B cell (primary cell): ENCODE data around the gene SLC9A9. TPM values are rescaled to one million over a fixed set of nuclear protein-coding genes. Genes with fewer than 3 reads are reported as not detected.

ENCODE experiments used
- ATAC-seq: fragments of 200-7000 bp; cut with Tn5 transposase; one replicate; pipeline ENCODE4 v1.10.0; 2021; ENCODE audit warnings: low read depth, mild to moderate bottlenecking, moderate number of reproducible peaks, moderate library complexity
- CTCF ChIA-PET: fragments of 350-600 bp; sonication (Branson Sonifier 250); formaldehyde crosslinking; loops from one replicate; lab custom pipeline; 2021; ENCODE audit warnings: antibody characterized with exemption, inconsistent platforms; lab: Charles Lee
- POLR2A ChIA-PET: fragments of 350-600 bp; sonication (Branson Sonifier 250); formaldehyde crosslinking; loops from one replicate; lab custom pipeline; 2021; ENCODE audit warnings: antibody characterized with exemption; lab: Charles Lee
- DNase-seq: peaks from one replicate; pipeline ENCODE4 v3.0.0; 2013
- H2AFZ ChIP-seq: 2 replicates; pipeline ENCODE4 v1.6.1; 2012; ENCODE audit warnings: mild to moderate bottlenecking, low read depth, low read length; ENCODE audit not compliant: insufficient read depth, poor library complexity, severe bottlenecking
- H3K27ac ChIP-seq, 2 donors: 1 replicate in 1 of 2; 2 replicates in 1 of 2; pipeline ENCODE4 v1.5.1; 2012 to 2013; ENCODE audit warnings: low read length in 2 of 2, mild to moderate bottlenecking in 2 of 2, moderate library complexity in 1 of 2
- H3K27me3 ChIP-seq, 4 experiments: fragments of 200-600 bp in 1 of 4; sonication (generic) in 1 of 4; replicated peaks in 1 of 4; 1 replicate in 2 of 4; 2 replicates in 2 of 4; pipeline versions ENCODE4 v1.6.1 to v1.7.0; 2013 to 2016; ENCODE audit warnings: low read length in 3 of 4, mild to moderate bottlenecking in 2 of 4, mixed read lengths in 1 of 4, moderate library complexity in 1 of 4; ENCODE audit not compliant: insufficient read depth in 4 of 4, control insufficient read depth in 3 of 4; ENCODE audit errors: control extremely low read depth in 1 of 4
- H3K36me3 ChIP-seq, 2 experiments: replicated peaks in 1 of 2; 1 replicate in 1 of 2; 2 replicates in 1 of 2; pipeline versions ENCODE4 v1.6.1 to v1.7.1; 2013; ENCODE audit warnings: low read length in 1 of 2; ENCODE audit not compliant: insufficient read depth in 2 of 2, control insufficient read depth in 1 of 2; ENCODE audit errors: control extremely low read depth in 1 of 2, extremely low read depth in 1 of 2
- H3K4me1 ChIP-seq, 2 donors: fragments of 200-600 bp in 1 of 2; sonication (generic) in 1 of 2; 1 replicate in 1 of 2; 2 replicates in 1 of 2; pipeline versions ENCODE4 v1.5.1 to v1.6.1; 2013 to 2017; ENCODE audit warnings: low read length in 2 of 2; ENCODE audit not compliant: control insufficient read depth in 2 of 2, insufficient read depth in 2 of 2
- H3K4me2 ChIP-seq: replicated peaks from 2 replicates; pipeline ENCODE3; 2012; ENCODE audit warnings: mild to moderate bottlenecking, low read depth, low read length; ENCODE audit not compliant: poor library complexity, severe bottlenecking
- H3K4me3 ChIP-seq, 5 experiments: fragments of 200-600 bp in 1 of 5; sonication (generic) in 1 of 5; 1 replicate in 3 of 5; 2 replicates in 2 of 5; pipeline versions ENCODE4 v1.5.1 to v1.7.0; 2011 to 2016; ENCODE audit warnings: low read length in 4 of 5, mild to moderate bottlenecking in 4 of 5, low read depth in 2 of 5, control low read depth in 1 of 5, moderate library complexity in 1 of 5; ENCODE audit not compliant: insufficient read depth in 1 of 5; ENCODE audit errors: control extremely low read depth in 1 of 5, extremely low read depth in 1 of 5
- H3K79me2 ChIP-seq: fragments of 200-600 bp; sonication (generic); one replicate; pipeline ENCODE4 v1.6.0; 2016; ENCODE audit warnings: low read length; ENCODE audit not compliant: control insufficient read depth, insufficient read depth
- H3K9ac ChIP-seq: fragments of 200-600 bp; sonication (generic); 2 replicates; pipeline ENCODE4 v1.6.1; 2017; ENCODE audit warnings: mild to moderate bottlenecking, low read length, moderate library complexity
- H3K9me3 ChIP-seq, 3 donors: one replicate each; pipeline versions ENCODE4 v1.6.1 to v1.7.1; 2013; ENCODE audit warnings: low read length in 2 of 3; ENCODE audit not compliant: control insufficient read depth in 2 of 3, insufficient read depth in 1 of 3; ENCODE audit errors: control extremely low read depth in 1 of 3
- H4K20me1 ChIP-seq: 2 replicates; pipeline ENCODE4 v1.6.0; 2012; ENCODE audit warnings: mild to moderate bottlenecking, low read length; ENCODE audit not compliant: insufficient read depth, control insufficient read depth, poor library complexity, severe bottlenecking
- H3K27ac Mint-ChIP-seq: one replicate; pipeline ENCODE4 v1.8.0; 2021; ENCODE audit warnings: mixed read lengths
- H3K27me3 Mint-ChIP-seq: one replicate; pipeline ENCODE4 v1.8.0; 2021; ENCODE audit warnings: mixed read lengths
- H3K4me1 Mint-ChIP-seq: one replicate; pipeline ENCODE4 v1.8.0; 2021; ENCODE audit warnings: mixed read lengths
- H3K4me3 Mint-ChIP-seq: one replicate; pipeline ENCODE4 v1.8.0; 2021; ENCODE audit warnings: mixed read lengths
- H3K9me3 Mint-ChIP-seq: one replicate; pipeline ENCODE4 v1.8.0; 2022; ENCODE audit warnings: mixed read lengths; ENCODE audit not compliant: insufficient read depth
- EZH2 ChIP-seq: IDR thresholded peaks from 2 replicates; pipeline ENCODE4 v1.6.1; 2012; ENCODE audit warnings: borderline replicate concordance, low read depth, mild to moderate bottlenecking, moderate library complexity, low read length; ENCODE audit not compliant: insufficient read depth, poor library complexity, severe bottlenecking
- WGBS: methylation state at CpG from one replicate; pipeline ENCODE4 v1.1.5; 2013; ENCODE audit warnings: missing lambda C conversion rate; ENCODE audit not compliant: insufficient coverage; 5-methylcytosine and 5-hydroxymethylcytosine counted together
- intact Hi-C: fragments of 100-400 bp; cut with micrococcal nuclease; formaldehyde crosslinking; loops from one replicate; pipeline ENCODE4 v1.10.0; 2022
- polyA plus RNA-seq: library from polyadenylated mRNA; depleted of rRNA; stranded (reverse); fragments of >200 nt; gene quantifications from 2 replicates; pipeline ENCODE4 v1.2.3, GENCODE V29; 2012
- total RNA-seq, 2 donors: library from RNA; stranded (reverse); fragments of 120-200 nt in 1 of 2; gene quantifications; 1 replicate in 1 of 2; 2 replicates in 1 of 2; pipeline versions ENCODE4 v1.2.3 to v1.2.4, GENCODE V29; 2013 to 2022
- TF ChIP-seq, protein P1 (sequence below): fragments of 200-600 bp; IDR thresholded peaks from one replicate; pipeline ENCODE4 v1.8.0; 2022; ENCODE audit warnings: antibody characterized with exemption, mild to moderate bottlenecking

SLC9A9 gene
- total and polyA plus RNA-seq, 2 donors (not counting 1 experiment from before 2014, with no cell fraction given), result 7.7 to 17.3 TPM

DNA sequence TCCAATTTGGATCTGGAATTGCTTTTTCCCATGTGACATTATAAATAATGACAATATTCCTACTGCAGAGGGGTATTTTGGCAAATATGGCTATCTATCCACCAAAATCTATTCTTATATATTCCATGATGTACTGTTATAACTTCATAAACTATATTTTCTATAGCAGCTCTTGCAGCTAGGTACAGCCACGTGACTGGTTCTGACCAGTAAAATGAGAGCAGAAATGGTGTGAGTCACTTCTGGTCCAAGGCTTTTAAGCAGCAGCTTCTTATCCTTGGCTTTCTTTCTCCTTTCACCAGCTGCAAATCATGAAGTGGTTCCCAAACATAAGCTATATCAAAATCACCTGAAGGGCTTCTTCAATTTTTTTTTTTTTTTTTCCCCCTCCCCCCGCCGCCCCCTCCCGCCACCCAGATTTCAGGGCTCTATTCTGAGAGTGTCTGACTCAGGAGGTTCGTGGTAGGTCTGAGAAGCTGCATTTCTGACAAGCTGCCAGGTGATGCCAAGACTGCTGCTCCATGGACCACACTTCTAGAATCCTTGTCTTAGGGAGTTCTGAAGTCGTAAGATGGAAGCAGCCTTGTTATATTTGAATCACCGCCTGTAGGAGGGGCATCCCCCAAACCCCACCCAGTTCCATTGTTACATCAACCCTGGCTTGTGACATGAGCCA lies 371.2 kb downstream of the SLC9A9 start:
- intact Hi-C loops, result no loop called here
- H3K27ac Mint-ChIP-seq, result no peak overlapping the region

DNA sequence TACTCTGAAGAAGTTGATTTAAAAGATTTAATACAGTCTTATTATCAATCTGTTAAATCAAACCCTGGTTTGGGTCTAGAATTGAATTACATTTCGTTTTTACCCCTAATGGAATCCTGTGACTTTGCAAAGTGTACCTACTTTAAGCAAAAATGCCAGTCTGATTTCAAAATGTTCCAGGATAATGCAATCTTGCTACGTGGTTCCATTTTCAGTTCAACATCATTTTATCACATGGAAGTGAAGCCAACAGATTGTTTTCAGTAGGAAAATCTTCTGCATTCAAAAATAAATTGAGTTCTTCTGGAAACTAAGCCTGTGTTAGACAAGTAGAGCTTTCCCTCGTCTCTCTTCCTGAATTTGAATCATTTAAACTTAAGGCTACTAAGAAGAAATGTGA lies 372.3 kb downstream of the SLC9A9 start:
- ChIA-PET CTCF (no interaction called here), POLR2A (no interaction called here)
- intact Hi-C loops, result no loop called here
- no peak overlapping the region for H3K9ac ChIP-seq
- H3K4me2 ChIP-seq, result no peak overlapping the region
- no peak overlapping the region for H3K4me3 ChIP-seq
- H3K9me3 ChIP-seq, result no peaks in the 10 kb centered on the region
- Mint-ChIP-seq H3K9me3 (no peaks in the 10 kb centered on the region), H3K27me3 (no peaks in the 10 kb centered on the region), H3K4me1 (peaks cover 24% of the 10 kb centered on the region), H3K27ac (no peak overlapping the region), H3K4me3 (no peak overlapping the region)
- ATAC-seq (no peak), DNase-seq (no peak)
- no peaks in the 10 kb centered on the region for H3K27me3 ChIP-seq
- WGBS, result no CpG with 5 or more reads among the region's 3 CpGs
- no peaks in the 10 kb centered on the region for H3K36me3 ChIP-seq
- no peak overlapping the region for H2AFZ ChIP-seq
- no peaks in the 10 kb centered on the region for H4K20me1 ChIP-seq
- H3K4me1 ChIP-seq, result peaks cover 34 to 36% of the 10 kb centered on the region in 2 donors
- no peak for TF ChIP-seq EZH2
- TF ChIP-seq, protein P1, sequence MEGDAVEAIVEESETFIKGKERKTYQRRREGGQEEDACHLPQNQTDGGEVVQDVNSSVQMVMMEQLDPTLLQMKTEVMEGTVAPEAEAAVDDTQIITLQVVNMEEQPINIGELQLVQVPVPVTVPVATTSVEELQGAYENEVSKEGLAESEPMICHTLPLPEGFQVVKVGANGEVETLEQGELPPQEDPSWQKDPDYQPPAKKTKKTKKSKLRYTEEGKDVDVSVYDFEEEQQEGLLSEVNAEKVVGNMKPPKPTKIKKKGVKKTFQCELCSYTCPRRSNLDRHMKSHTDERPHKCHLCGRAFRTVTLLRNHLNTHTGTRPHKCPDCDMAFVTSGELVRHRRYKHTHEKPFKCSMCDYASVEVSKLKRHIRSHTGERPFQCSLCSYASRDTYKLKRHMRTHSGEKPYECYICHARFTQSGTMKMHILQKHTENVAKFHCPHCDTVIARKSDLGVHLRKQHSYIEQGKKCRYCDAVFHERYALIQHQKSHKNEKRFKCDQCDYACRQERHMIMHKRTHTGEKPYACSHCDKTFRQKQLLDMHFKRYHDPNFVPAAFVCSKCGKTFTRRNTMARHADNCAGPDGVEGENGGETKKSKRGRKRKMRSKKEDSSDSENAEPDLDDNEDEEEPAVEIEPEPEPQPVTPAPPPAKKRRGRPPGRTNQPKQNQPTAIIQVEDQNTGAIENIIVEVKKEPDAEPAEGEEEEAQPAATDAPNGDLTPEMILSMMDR, result no peak
- no peaks in the 10 kb centered on the region for H3K79me2 ChIP-seq
- H3K27ac ChIP-seq, result no peak overlapping the region

More for the DNA sequence above, 371.2 kb downstream of the SLC9A9 start:
- Histone ChIP-seq H3K36me3 (no peaks in the 10 kb centered on the region), H4K20me1 (no peaks in the 10 kb centered on the region), H3K27ac (no peak overlapping the region), H2AFZ (no peak overlapping the region), H3K27me3 (no peaks in the 10 kb centered on the region), H3K9me3 (no peaks in the 10 kb centered on the region), H3K79me2 (no peaks in the 10 kb centered on the region), H3K4me1 (peaks cover 23 to 29% of the 10 kb centered on the region in 2 donors), H3K9ac (no peak overlapping the region), H3K4me2 (no peak overlapping the region), H3K4me3 (no peak overlapping the region)
- ChIA-PET CTCF (interaction anchor here (0.5 to 1.2 kb wide), 4 partner anchors 36 to 198 kb away, joined by 3 to 4 read pairs (median 4); no protein-coding TSS in a partner anchor), POLR2A (interaction anchor here (0.7 kb wide), 1 partner anchor 52 kb away, joined by 4 read pairs; no protein-coding TSS in a partner anchor)
- TF ChIP-seq EZH2, result no peak
- TF ChIP-seq, protein P1, result no peak
- Mint-ChIP-seq H3K27me3 (no peaks in the 10 kb centered on the region), H3K4me1 (peaks cover 27% of the 10 kb centered on the region), H3K9me3 (no peaks in the 10 kb centered on the region), H3K4me3 (no peak overlapping the region)
- ATAC-seq (peak; percentile 28), DNase-seq (no peak)
- 92% methylated on average over 2 of the region's 7 CpGs for WGBS
